Hepatocyte (in vitro differentiated cells): Measurements from ENCODE around the gene LHPP. TPM values are rescaled to one million over a fixed set of nuclear protein-coding genes. Genes with fewer than 3 reads are reported as not detected.

Source experiments
- DNase-seq: peaks from one replicate; pipeline ENCODE4 v3.0.0-alpha.2; 2016; ENCODE audit warnings: low spot score
- H2AFZ ChIP-seq: fragments of 200-600 bp; sonication (generic); 2 replicates; pipeline ENCODE4 v1.6.0; 2016; ENCODE audit warnings: antibody characterized with exemption, mild to moderate bottlenecking
- H3K27ac ChIP-seq: fragments of 200-600 bp; sonication (generic); 2 replicates; pipeline ENCODE4 v1.5.1; 2016; ENCODE audit warnings: mild to moderate bottlenecking
- H3K27me3 ChIP-seq: fragments of 200-600 bp; sonication (generic); 2 replicates; pipeline ENCODE4 v1.6.1; 2016
- H3K36me3 ChIP-seq: fragments of 200-600 bp; sonication (generic); replicated peaks from 2 replicates; pipeline ENCODE4 v1.5.1; 2016; ENCODE audit warnings: low read depth; ENCODE audit not compliant: insufficient read depth
- H3K4me1 ChIP-seq: fragments of 200-600 bp; sonication (generic); 2 replicates; pipeline ENCODE4 v1.5.1; 2016; ENCODE audit warnings: mild to moderate bottlenecking, moderate library complexity; ENCODE audit not compliant: insufficient read depth
- H3K4me2 ChIP-seq: fragments of 200-600 bp; sonication (generic); 2 replicates; pipeline ENCODE4 v1.6.0; 2016
- H3K4me3 ChIP-seq: fragments of 200-600 bp; sonication (generic); 2 replicates; pipeline ENCODE4 v1.5.1; 2016; ENCODE audit warnings: mild to moderate bottlenecking
- H3K79me2 ChIP-seq: fragments of 200-600 bp; sonication (generic); 2 replicates; pipeline ENCODE4 v1.6.0; 2017; ENCODE audit warnings: mild to moderate bottlenecking
- H3K9me2 ChIP-seq: fragments of 200-600 bp; sonication (generic); replicated peaks from 2 replicates; pipeline ENCODE4 v1.6.0; 2017; ENCODE audit warnings: mild to moderate bottlenecking; ENCODE audit not compliant: insufficient read depth
- H3K9me3 ChIP-seq: fragments of 200-600 bp; sonication (generic); 2 replicates; pipeline ENCODE4 v1.5.1; 2016; ENCODE audit warnings: low read depth, mild to moderate bottlenecking
- H4K20me1 ChIP-seq: fragments of 200-600 bp; sonication (generic); 2 replicates; pipeline ENCODE4 v1.6.0; 2016; ENCODE audit warnings: mild to moderate bottlenecking; ENCODE audit not compliant: insufficient read depth, poor library complexity, severe bottlenecking
- EZH2 ChIP-seq: fragments of 200-600 bp; sonication (generic); IDR thresholded peaks from 2 replicates; pipeline ENCODE4 v1.6.1; 2016; ENCODE audit warnings: antibody characterized with exemption, mild to moderate bottlenecking, borderline replicate concordance
- EZH2phosphoT487 ChIP-seq: fragments of 200-600 bp; sonication (generic); IDR thresholded peaks from one replicate; pipeline ENCODE4 v1.6.1; 2018; ENCODE audit warnings: antibody characterized with exemption, mild to moderate bottlenecking, low read depth, moderate library complexity; ENCODE audit not compliant: unreplicated experiment, severe bottlenecking
- WGBS: methylation state at CpG from one replicate; pipeline ENCODE4 v1.1.6; 2016; ENCODE audit warnings: low lambda C conversion rate; ENCODE audit errors: missing lambda C conversion rate; 5-methylcytosine and 5-hydroxymethylcytosine counted together
- polyA plus RNA-seq: library from polyadenylated mRNA; unstranded; fragments of >200 nt; fragmentation: Nextera tagmentation; extraction: Ambion mirVana; gene quantifications from 2 replicates; pipeline ENCODE4 v1.2.1, GENCODE V29; 2016
- total RNA-seq: library from RNA; depleted of rRNA; stranded (reverse); fragments of >200 nt; gene quantifications from 2 replicates; pipeline ENCODE4 v1.2.3, GENCODE V29; 2014
- TF ChIP-seq, protein P1 (sequence below): fragments of 200-600 bp; sonication (generic); IDR thresholded peaks from 2 replicates; pipeline ENCODE4 v1.5.1; 2016; ENCODE audit warnings: antibody characterized with exemption, mild to moderate bottlenecking; ENCODE audit not compliant: poor library complexity

The LHPP gene
- total and polyA plus RNA-seq, 2 experiments from 2014 or later = 29.4 to 30.3 TPM

DNA sequence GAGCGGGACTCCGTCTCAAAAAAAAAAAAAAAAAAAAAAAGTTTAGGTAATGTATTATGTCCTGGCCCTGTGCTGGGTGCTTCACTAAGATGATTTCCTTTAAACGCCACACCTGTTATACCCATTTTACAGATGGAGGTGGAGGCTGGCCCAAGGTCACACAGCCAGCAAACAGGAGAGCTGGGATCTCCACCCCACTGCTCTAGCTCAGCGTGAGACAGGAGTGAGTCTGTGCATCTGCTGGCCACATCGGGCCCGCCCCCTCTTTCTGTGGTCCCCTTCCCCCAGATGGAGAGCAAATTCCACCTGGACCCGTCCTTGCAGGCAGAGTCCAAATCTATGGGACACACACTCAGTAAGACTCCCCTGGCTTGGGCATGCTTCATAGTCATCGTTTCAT, 51.0 kb downstream of the LHPP start:
- H3K9me3 ChIP-seq = no peaks in the 10 kb centered on the region
- H3K4me2 ChIP-seq = no peak overlapping the region
- no peaks in the 10 kb centered on the region for H3K79me2 ChIP-seq
- no peak overlapping the region for H3K4me3 ChIP-seq
- H3K36me3 ChIP-seq = no peaks in the 10 kb centered on the region
- no peak for DNase-seq
- no peak overlapping the region for H2AFZ ChIP-seq
- 98% methylated on average over 8 of the region's 8 CpGs for WGBS
- no peaks in the 10 kb centered on the region for H4K20me1 ChIP-seq
- no peaks in the 10 kb centered on the region for H3K4me1 ChIP-seq
- no peak for TF ChIP-seq EZH2
- no peaks in the 10 kb centered on the region for H3K9me2 ChIP-seq
- no peaks in the 10 kb centered on the region for H3K27me3 ChIP-seq
- no peak overlapping the region for H3K27ac ChIP-seq

DNA sequence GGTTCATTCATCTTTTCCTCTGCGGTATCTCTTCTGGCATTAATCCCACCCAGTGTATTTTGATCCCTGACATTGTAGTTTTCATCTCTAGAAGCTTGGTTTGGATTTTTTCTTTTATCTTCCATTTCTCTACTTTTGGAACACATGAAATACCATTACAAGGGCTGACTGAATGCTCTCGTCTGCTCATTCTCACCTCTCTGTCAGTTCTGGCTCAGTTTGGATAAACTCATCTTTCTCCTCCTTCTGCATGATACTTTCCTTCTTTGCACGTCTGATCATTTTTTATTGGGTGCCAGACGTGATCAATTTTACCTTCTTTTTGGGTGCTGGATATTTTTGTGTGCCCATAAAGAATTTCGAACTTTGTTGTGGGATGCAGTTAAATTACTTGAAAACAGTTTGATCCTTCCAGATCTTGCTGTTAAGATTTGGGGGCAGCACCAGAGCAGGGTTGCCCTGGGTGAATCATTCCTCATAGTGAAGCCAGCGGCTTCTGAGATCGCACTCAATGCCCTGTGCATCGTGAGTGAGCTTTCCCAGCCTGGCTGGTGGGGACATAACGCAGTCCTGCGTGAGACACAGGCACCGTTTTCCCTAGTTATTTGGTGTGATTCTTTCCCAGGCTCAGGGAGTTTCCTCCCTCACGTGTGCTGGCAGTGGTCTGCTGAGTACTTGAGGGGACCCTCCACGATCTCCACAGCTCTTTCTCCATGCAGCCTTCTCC, 53.8 kb downstream of the LHPP start:
- no peak overlapping the region for H3K27ac ChIP-seq
- no peaks in the 10 kb centered on the region for H3K36me3 ChIP-seq
- H3K4me2 ChIP-seq = no peak overlapping the region
- no peak for DNase-seq
- H2AFZ ChIP-seq = no peak overlapping the region
- 77% methylated on average over 13 of the region's 13 CpGs for WGBS
- no peak overlapping the region for H3K4me3 ChIP-seq
- no peaks in the 10 kb centered on the region for H3K4me1 ChIP-seq
- no peak for TF ChIP-seq EZH2
- TF ChIP-seq, protein P1, sequence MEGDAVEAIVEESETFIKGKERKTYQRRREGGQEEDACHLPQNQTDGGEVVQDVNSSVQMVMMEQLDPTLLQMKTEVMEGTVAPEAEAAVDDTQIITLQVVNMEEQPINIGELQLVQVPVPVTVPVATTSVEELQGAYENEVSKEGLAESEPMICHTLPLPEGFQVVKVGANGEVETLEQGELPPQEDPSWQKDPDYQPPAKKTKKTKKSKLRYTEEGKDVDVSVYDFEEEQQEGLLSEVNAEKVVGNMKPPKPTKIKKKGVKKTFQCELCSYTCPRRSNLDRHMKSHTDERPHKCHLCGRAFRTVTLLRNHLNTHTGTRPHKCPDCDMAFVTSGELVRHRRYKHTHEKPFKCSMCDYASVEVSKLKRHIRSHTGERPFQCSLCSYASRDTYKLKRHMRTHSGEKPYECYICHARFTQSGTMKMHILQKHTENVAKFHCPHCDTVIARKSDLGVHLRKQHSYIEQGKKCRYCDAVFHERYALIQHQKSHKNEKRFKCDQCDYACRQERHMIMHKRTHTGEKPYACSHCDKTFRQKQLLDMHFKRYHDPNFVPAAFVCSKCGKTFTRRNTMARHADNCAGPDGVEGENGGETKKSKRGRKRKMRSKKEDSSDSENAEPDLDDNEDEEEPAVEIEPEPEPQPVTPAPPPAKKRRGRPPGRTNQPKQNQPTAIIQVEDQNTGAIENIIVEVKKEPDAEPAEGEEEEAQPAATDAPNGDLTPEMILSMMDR = no peak
- TF ChIP-seq EZH2phosphoT487 = no peak
- H3K9me2 ChIP-seq = no peaks in the 10 kb centered on the region
- no peaks in the 10 kb centered on the region for H3K79me2 ChIP-seq
- no peaks in the 10 kb centered on the region for H3K27me3 ChIP-seq
- H3K9me3 ChIP-seq = no peaks in the 10 kb centered on the region
- H4K20me1 ChIP-seq = no peaks in the 10 kb centered on the region

DNA sequence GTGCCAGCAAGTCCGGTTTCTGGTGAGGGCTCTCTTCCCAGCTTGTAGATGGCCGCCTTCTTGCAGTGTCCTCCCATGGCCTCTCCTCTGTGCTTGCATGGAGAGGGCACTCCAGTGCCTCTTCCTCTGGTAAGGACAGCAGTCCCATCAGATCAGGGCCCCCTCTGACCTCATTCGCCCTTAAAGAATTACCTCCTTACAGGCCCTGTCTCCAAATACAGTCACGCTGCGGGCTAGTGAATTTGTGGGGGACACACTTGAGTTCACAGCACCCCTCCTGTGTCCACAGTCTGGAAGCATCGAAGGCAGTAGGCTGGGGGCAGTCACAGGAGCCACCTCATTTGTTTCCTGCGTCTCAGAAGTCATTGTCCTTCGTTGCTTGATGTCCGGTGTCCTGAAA, 54.6 kb downstream of the LHPP start:
- no peaks in the 10 kb centered on the region for H3K27me3 ChIP-seq
- H3K79me2 ChIP-seq = no peaks in the 10 kb centered on the region
- 97% methylated on average over 9 of the region's 9 CpGs for WGBS
- no peak overlapping the region for H3K4me3 ChIP-seq
- no peaks in the 10 kb centered on the region for H3K9me3 ChIP-seq
- TF ChIP-seq EZH2phosphoT487 (no peak), EZH2 (no peak)
- TF ChIP-seq, protein P1 = no peak
- DNase-seq = no peak
- no peaks in the 10 kb centered on the region for H3K9me2 ChIP-seq
- no peaks in the 10 kb centered on the region for H3K36me3 ChIP-seq
- H3K4me2 ChIP-seq = no peak overlapping the region
- H3K4me1 ChIP-seq = no peaks in the 10 kb centered on the region
- H4K20me1 ChIP-seq = no peaks in the 10 kb centered on the region
- H3K27ac ChIP-seq = no peak overlapping the region
- no peak overlapping the region for H2AFZ ChIP-seq

DNA sequence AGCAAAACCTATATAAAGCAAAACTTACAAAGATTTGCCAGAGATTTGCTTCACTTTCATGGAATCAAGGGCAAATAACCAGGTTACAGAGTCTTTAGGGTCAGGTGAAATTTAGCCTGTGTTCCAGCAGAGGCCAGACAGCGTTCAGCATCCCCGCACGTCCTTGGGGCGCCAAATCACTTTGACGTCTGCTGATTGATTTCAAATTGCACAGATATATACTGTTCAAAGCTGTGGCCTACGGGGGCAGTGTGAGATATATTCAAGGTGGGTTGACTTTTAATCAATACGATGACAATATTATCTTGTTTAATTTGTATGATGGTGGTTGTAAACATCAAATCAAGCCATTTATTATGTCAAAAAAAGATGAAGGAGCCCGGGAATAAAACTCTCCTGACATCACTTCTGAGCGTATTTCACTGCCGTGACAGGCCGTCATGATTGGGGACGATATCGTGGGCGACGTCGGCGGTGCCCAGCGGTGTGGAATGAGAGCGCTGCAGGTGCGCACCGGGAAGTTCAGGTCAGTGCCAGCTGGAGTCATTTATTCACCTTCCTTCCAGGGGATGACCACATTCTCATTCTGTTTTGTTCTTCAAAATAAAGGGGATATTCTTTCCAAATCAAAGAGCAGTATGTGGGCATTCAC, 55.2 kb downstream of the LHPP start:
- Histone ChIP-seq H3K9me2 (no peaks in the 10 kb centered on the region), H3K9me3 (no peaks in the 10 kb centered on the region), H3K36me3 (no peaks in the 10 kb centered on the region), H3K27ac (no peak overlapping the region), H3K79me2 (no peaks in the 10 kb centered on the region), H3K27me3 (no peaks in the 10 kb centered on the region), H3K4me1 (no peaks in the 10 kb centered on the region), H2AFZ (no peak overlapping the region), H4K20me1 (no peaks in the 10 kb centered on the region), H3K4me2 (no peak overlapping the region), H3K4me3 (no peak overlapping the region)
- no peak for DNase-seq
- no peak for TF ChIP-seq EZH2
- TF ChIP-seq, protein P1 = no peak
- TF ChIP-seq EZH2phosphoT487 = no peak
- WGBS = 96% methylated on average over 21 of the region's 21 CpGs
